GM12878 (cell line): ENCODE results near the gene MKRN2. TPM values are rescaled to one million over a fixed set of nuclear protein-coding genes. Genes with fewer than 3 reads are reported as not detected.

Experiments
- ATAC-seq: fragments of 200-7000 bp; cut with Tn5 transposase; 3 replicates; pipeline ENCODE4 v1.9.1; 2020; ENCODE audit warnings: mild to moderate bottlenecking, moderate library complexity
- BruUV-seq: library from RNA; stranded (reverse); fragments of 400-500 nt; replicated peaks from 2 replicates; lab custom pipeline; 2021; lab: Mats Ljungman, UMichigan
- CTCF ChIA-PET: fragments of 300-600 bp; sonication (Branson Sonifier 250); formaldehyde crosslinking; extraction: SDS; loops from one replicate; lab custom pipeline; 2021; ENCODE audit warnings: inconsistent platforms; lab: Yijun Ruan, JAX
- POLR2A ChIA-PET: fragments of 350-600 bp; formaldehyde crosslinking; extraction: SDS; loops from one replicate; lab custom pipeline; 2021; ENCODE audit warnings: inconsistent platforms; lab: Charles Lee
- RAD21 ChIA-PET: fragments of 300-600 bp; sonication (Branson Sonifier 250); formaldehyde crosslinking; loops from one replicate; lab custom pipeline; 2023; ENCODE audit warnings: antibody characterized with exemption; ENCODE audit not compliant: unreplicated experiment; lab: Charles Lee
- SMC1A ChIA-PET: fragments of 300-600 bp; sonication (Branson Sonifier 250); formaldehyde crosslinking; loops from one replicate; lab custom pipeline; 2023; ENCODE audit not compliant: unreplicated experiment, uncharacterized antibody; lab: Charles Lee
- DNase-seq: peaks from one replicate; pipeline ENCODE4 v3.0.0-alpha.2; 2011; ENCODE audit warnings: low read depth, low spot score
- FAIRE-seq: peaks from 3 replicates; lab custom pipeline; 2011; peaks lifted over from hg19 to GRCh38; lab: Jason Lieb, UNC
- H2AFZ ChIP-seq: 2 replicates; pipeline ENCODE4 v1.6.0; 2011; ENCODE audit warnings: low read depth, low read length, control low read depth; ENCODE audit not compliant: control insufficient read depth
- H3K27ac ChIP-seq: 2 replicates; pipeline ENCODE4 v1.5.1; 2011; ENCODE audit warnings: control low read depth; ENCODE audit not compliant: control insufficient read depth, insufficient read depth
- H3K27me3 ChIP-seq, 2 experiments: replicated peaks in 1 of 2; 2 replicates each; pipeline versions ENCODE4 v1.6.0 to v1.6.1; 2011; ENCODE audit warnings: low read length in 1 of 2; ENCODE audit not compliant: control insufficient read depth in 2 of 2, insufficient read depth in 2 of 2
- H3K36me3 ChIP-seq, 2 experiments: 2 replicates each; pipeline ENCODE4 v1.5.1; 2011; ENCODE audit warnings: low read length in 1 of 2; ENCODE audit not compliant: control insufficient read depth in 2 of 2, insufficient read depth in 2 of 2
- H3K4me1 ChIP-seq: 2 replicates; pipeline ENCODE4 v1.6.1; 2011; ENCODE audit warnings: mild to moderate bottlenecking, low read length, moderate library complexity, mixed read lengths; ENCODE audit not compliant: control insufficient read depth, insufficient read depth
- H3K4me2 ChIP-seq: 2 replicates; pipeline ENCODE4 v1.6.0; 2011; ENCODE audit warnings: control low read depth; ENCODE audit not compliant: control insufficient read depth, insufficient read depth
- H3K4me3 ChIP-seq: fragments of 200-600 bp; sonication (generic); 2 replicates; pipeline ENCODE4 v1.5.1; 2016
- H3K79me2 ChIP-seq: 2 replicates; pipeline ENCODE4 v1.6.0; 2011; ENCODE audit warnings: low read length; ENCODE audit not compliant: control insufficient read depth, insufficient read depth
- H3K9ac ChIP-seq: 2 replicates; pipeline ENCODE4 v1.8.0; 2011; ENCODE audit warnings: low read length, control low read depth, mixed read lengths; ENCODE audit not compliant: control insufficient read depth, insufficient read depth
- H3K9me3 ChIP-seq: replicated peaks from 3 replicates; pipeline ENCODE4 v1.5.1; 2011; ENCODE audit warnings: mild to moderate bottlenecking, low read length; ENCODE audit not compliant: control insufficient read depth, insufficient read depth
- H4K20me1 ChIP-seq: 2 replicates; pipeline ENCODE4 v1.6.0; 2011; ENCODE audit not compliant: control insufficient read depth, insufficient read depth
- CBFB ChIP-seq: IDR thresholded peaks from 2 replicates; pipeline ENCODE4 v1.6.1; 2016; ENCODE audit warnings: antibody characterized with exemption, low read depth
- CEBPB ChIP-seq, 2 experiments: fragments of 150-350 bp in 1 of 2; IDR thresholded peaks; 2 replicates each; pipeline ENCODE4 v1.6.1; 2012 to 2014; ENCODE audit warnings: low read depth in 2 of 2, low read length in 2 of 2, borderline replicate concordance in 1 of 2, inconsistent platforms in 1 of 2
- DPF2 ChIP-seq: fragments of 450-650 bp; IDR thresholded peaks from 2 replicates; pipeline ENCODE4 v1.6.1; 2017; ENCODE audit warnings: mild to moderate bottlenecking
- SMAD1 ChIP-seq: fragments of 450-650 bp; IDR thresholded peaks from 2 replicates; pipeline ENCODE4 v1.6.1; 2018; ENCODE audit warnings: mild to moderate bottlenecking, low read depth; ENCODE audit not compliant: partially characterized antibody
- SMAD5 ChIP-seq: IDR thresholded peaks from 2 replicates; pipeline ENCODE4 v1.6.1; 2016; ENCODE audit warnings: antibody characterized with exemption, low read depth
- STAT1 ChIP-seq: fragments of 450-650 bp; conservative IDR thresholded peaks from 2 replicates; pipeline ENCODE4 v1.6.1; 2014; ENCODE audit warnings: antibody characterized with exemption, mild to moderate bottlenecking
- SUZ12 ChIP-seq: fragments of 200-600 bp; sonication (generic); IDR thresholded peaks from one replicate; pipeline ENCODE4 v1.6.1; 2018; ENCODE audit warnings: antibody characterized with exemption, mild to moderate bottlenecking; ENCODE audit not compliant: unreplicated experiment
- ZNF622 ChIP-seq: fragments of 450-650 bp; IDR thresholded peaks from 2 replicates; pipeline ENCODE4 v1.6.1; 2017; ENCODE audit warnings: mild to moderate bottlenecking, inconsistent platforms
- WGBS: methylation state at CpG from one replicate; pipeline ENCODE4 v1.1.6; 2016; ENCODE audit warnings: low lambda C conversion rate; ENCODE audit not compliant: insufficient replicate concordance, insufficient coverage; ENCODE audit errors: missing lambda C conversion rate; 5-methylcytosine and 5-hydroxymethylcytosine counted together
- in situ Hi-C: fragments of 300-500 bp; cut with MboI; formaldehyde crosslinking; loops from 9 replicates; pipeline ENCODE4 v1.14.3; 2018; ENCODE audit warnings: mixed read lengths
- intact Hi-C: fragments of 100-400 bp; cut with micrococcal nuclease; formaldehyde crosslinking; loops from one replicate; pipeline ENCODE4 v1.14.2; 2022; ENCODE audit not compliant: unreplicated experiment
- polyA plus RNA-seq, 11 experiments: library from polyadenylated mRNA; depleted of rRNA in 4 of 11; unstranded in 6 of 11; stranded (reverse) in 5 of 11; fragments of >200 nt; fragmentation: Nextera tagmentation in 4 of 11; fragmentation: Illumina TruSeq in 1 of 11; extraction: Ambion mirVana in 4 of 11; extraction: Trizol in 1 of 11; gene quantifications; 1 replicate in 1 of 11; 2 replicates in 10 of 11; pipeline versions ENCODE4 v1.2.1 to v1.2.3, GENCODE V29; 2011 to 2016; ENCODE audit warnings: inconsistent platforms in 2 of 11, missing spikeins in 2 of 11, low read depth in 1 of 11
- total RNA-seq, 4 experiments: library from RNA; depleted of rRNA in 3 of 4; stranded (reverse); fragments of >200 nt in 3 of 4; fragmentation: Illumina TruSeq in 1 of 4; extraction: Trizol in 1 of 4; gene quantifications; 2 replicates each; pipeline versions ENCODE4 v1.2.1 to v1.2.3, GENCODE V29; 2013 to 2021
- TF ChIP-seq, protein P1 (sequence below): fragments of 450-650 bp; IDR thresholded peaks from 2 replicates; pipeline ENCODE4 v1.6.1; 2014; ENCODE audit warnings: mild to moderate bottlenecking
- TF ChIP-seq, protein P2 (sequence below): fragments of 450-650 bp; IDR thresholded peaks from 2 replicates; pipeline ENCODE4 v1.6.1; 2017; ENCODE audit warnings: low read depth, mild to moderate bottlenecking, moderate library complexity
- TF ChIP-seq, protein P3 (sequence below): IDR thresholded peaks from 2 replicates; pipeline ENCODE4 v1.6.1; 2011; ENCODE audit warnings: low read depth, low read length, improper control_type of control experiment, borderline replicate concordance
- TF ChIP-seq, protein P4 (sequence below): fragments of 450-650 bp; IDR thresholded peaks from 2 replicates; pipeline ENCODE4 v1.6.1; 2017; ENCODE audit warnings: borderline replicate concordance

MKRN2 gene
- total and polyA plus RNA-seq, 10 of the 15 experiments (the other 5 are each of a cell fraction or from before 2014, with no cell fraction given): 15.4 to 40.7 (median 34.4) TPM

DNA sequence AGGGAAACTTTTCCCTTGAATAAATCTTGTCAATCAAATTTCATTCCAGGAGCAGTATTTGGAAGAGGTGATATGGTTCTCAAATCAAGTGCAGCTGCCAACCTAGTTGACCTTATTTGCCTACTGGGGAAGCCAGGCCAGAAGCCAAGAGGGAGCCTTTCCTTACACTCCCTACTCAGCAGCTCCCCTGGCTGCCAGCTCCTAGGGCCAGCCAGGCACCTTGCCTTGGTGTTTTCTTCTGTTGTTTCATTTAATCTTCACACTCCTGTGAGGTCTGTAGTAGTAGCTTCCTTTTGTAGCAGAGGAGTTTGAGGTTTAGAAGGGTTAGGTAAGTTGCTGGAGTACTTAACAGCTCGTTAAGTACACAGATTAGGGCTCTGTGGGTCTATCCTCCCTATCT is 34.2 kb upstream of the MKRN2 start:
- ChIA-PET SMC1A (interaction anchor here (1.6 kb wide), 1 partner anchor 9 kb away, joined by 3 read pairs; no protein-coding TSS in a partner anchor), RAD21 (no interaction called here), POLR2A (interaction anchor here (0.6 to 1.0 kb wide), 2 partner anchors 10 to 1381 kb away, joined by 3 read pairs; no protein-coding TSS in a partner anchor), CTCF (interaction anchor here (1.3 kb wide), 1 partner anchor 43 kb away, joined by 6 read pairs; no protein-coding TSS in a partner anchor)
- in situ Hi-C loops (no loop called here), intact Hi-C loops (no loop called here)
- FAIRE-seq (no peak), ATAC-seq (no peak), DNase-seq (no peak)
- Histone ChIP-seq H3K9me3 (no peaks in the 10 kb centered on the region), H3K79me2 (no peaks in the 10 kb centered on the region), H3K27ac (no peak overlapping the region), H3K4me3 (no peak overlapping the region), H2AFZ (no peak overlapping the region), H4K20me1 (no peaks in the 10 kb centered on the region), H3K9ac (no peak overlapping the region), H3K4me2 (no peak overlapping the region), H3K4me1 (no peaks in the 10 kb centered on the region), H3K27me3 (no peaks in the 10 kb centered on the region), H3K36me3 (peaks cover 0 to 2% of the 10 kb centered on the region in 2 experiments; a peak in 2 of 4 replicates)
- no TSS peak for BruUV-seq
- TF ChIP-seq SMAD5: no peak
- WGBS: 89% methylated on average over 1 of the region's 1 CpG

DNA sequence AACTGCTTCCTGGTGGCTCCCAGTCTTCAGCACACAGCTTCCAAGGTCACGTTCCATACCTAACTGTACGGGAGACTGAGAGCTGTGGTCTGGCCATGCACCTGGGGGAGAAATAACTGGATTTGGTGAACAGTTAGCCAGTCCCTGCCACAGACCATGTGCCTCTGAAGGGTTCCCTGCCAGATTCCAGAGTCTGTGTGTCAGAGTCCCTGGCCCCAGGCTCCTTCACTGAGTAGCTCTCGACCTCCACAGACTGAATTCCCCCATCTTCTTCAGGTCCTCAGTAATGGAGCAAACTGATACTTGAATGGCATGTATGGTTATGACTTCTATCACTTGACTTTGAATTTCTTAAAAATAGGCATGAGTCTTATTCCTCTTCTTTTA is 29.1 kb upstream of the MKRN2 start:
- ChIA-PET CTCF (no interaction called here), POLR2A (no interaction called here), RAD21 (no interaction called here), SMC1A (no interaction called here)
- no TSS peak for BruUV-seq
- H3K4me1 ChIP-seq: no peaks in the 10 kb centered on the region
- no peak for FAIRE-seq
- H3K79me2 ChIP-seq: no peaks in the 10 kb centered on the region
- no peak overlapping the region for H3K27ac ChIP-seq
- intact Hi-C loops: no loop called here
- no peaks in the 10 kb centered on the region for H3K9me3 ChIP-seq
- H3K36me3 ChIP-seq: 0 out of 4 replicates have a peak, but pooled peaks cover 0 to 5% of the 10 kb centered on the region in 2 experiments
- no peaks in the 10 kb centered on the region for H4K20me1 ChIP-seq
- in situ Hi-C loops: no loop called here
- no peaks in the 10 kb centered on the region for H3K27me3 ChIP-seq
- no peak overlapping the region for H2AFZ ChIP-seq
- no peak for DNase-seq
- H3K9ac ChIP-seq: no peak overlapping the region
- no peak overlapping the region for H3K4me2 ChIP-seq
- no peak overlapping the region for H3K4me3 ChIP-seq
- 100% methylated on average over 3 of the region's 3 CpGs for WGBS
- no peak for ATAC-seq
- TF ChIP-seq, protein P1, sequence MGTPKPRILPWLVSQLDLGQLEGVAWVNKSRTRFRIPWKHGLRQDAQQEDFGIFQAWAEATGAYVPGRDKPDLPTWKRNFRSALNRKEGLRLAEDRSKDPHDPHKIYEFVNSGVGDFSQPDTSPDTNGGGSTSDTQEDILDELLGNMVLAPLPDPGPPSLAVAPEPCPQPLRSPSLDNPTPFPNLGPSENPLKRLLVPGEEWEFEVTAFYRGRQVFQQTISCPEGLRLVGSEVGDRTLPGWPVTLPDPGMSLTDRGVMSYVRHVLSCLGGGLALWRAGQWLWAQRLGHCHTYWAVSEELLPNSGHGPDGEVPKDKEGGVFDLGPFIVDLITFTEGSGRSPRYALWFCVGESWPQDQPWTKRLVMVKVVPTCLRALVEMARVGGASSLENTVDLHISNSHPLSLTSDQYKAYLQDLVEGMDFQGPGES: no peak
- TF ChIP-seq STAT1 (no peak), SMAD1 (no peak), CBFB (no peak), DPF2 (no peak), SUZ12 (no peak), CEBPB (IDR thresholded peaks at IDR 0.05; ENCODE audit: borderline replicate concordance in 1 of 2, low read depth in 2 of 2, low read length in 2 of 2) (no peak), ZNF622 (no peak)
- TF ChIP-seq, protein P2, sequence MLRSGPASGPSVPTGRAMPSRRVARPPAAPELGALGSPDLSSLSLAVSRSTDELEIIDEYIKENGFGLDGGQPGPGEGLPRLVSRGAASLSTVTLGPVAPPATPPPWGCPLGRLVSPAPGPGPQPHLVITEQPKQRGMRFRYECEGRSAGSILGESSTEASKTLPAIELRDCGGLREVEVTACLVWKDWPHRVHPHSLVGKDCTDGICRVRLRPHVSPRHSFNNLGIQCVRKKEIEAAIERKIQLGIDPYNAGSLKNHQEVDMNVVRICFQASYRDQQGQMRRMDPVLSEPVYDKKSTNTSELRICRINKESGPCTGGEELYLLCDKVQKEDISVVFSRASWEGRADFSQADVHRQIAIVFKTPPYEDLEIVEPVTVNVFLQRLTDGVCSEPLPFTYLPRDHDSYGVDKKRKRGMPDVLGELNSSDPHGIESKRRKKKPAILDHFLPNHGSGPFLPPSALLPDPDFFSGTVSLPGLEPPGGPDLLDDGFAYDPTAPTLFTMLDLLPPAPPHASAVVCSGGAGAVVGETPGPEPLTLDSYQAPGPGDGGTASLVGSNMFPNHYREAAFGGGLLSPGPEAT: no peak
- TF ChIP-seq, protein P3, sequence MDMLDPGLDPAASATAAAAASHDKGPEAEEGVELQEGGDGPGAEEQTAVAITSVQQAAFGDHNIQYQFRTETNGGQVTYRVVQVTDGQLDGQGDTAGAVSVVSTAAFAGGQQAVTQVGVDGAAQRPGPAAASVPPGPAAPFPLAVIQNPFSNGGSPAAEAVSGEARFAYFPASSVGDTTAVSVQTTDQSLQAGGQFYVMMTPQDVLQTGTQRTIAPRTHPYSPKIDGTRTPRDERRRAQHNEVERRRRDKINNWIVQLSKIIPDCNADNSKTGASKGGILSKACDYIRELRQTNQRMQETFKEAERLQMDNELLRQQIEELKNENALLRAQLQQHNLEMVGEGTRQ: no peak
- TF ChIP-seq, protein P4, sequence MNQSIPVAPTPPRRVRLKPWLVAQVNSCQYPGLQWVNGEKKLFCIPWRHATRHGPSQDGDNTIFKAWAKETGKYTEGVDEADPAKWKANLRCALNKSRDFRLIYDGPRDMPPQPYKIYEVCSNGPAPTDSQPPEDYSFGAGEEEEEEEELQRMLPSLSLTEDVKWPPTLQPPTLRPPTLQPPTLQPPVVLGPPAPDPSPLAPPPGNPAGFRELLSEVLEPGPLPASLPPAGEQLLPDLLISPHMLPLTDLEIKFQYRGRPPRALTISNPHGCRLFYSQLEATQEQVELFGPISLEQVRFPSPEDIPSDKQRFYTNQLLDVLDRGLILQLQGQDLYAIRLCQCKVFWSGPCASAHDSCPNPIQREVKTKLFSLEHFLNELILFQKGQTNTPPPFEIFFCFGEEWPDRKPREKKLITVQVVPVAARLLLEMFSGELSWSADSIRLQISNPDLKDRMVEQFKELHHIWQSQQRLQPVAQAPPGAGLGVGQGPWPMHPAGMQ: no peak
